A549 (cell line): ENCODE data around the gene SKOR1. TPM values are rescaled to one million over a fixed set of nuclear protein-coding genes. Genes with fewer than 3 reads are reported as not detected.

Source experiments
- ATAC-seq, 2 experiments: fragments of 200-7000 bp in 1 of 2; fragments of >200 bp in 1 of 2; cut with Nextera tagmentation in 1 of 2; cut with Tn5 transposase in 1 of 2; 3 replicates each; pipeline versions ENCODE4 v1.8.0 to v1.9.1; 2018 to 2020; ENCODE audit warnings: mild to moderate bottlenecking in 1 of 2, moderate library complexity in 1 of 2
- CTCF ChIA-PET: fragments of 300-600 bp; sonication (Branson Sonifier 250); formaldehyde crosslinking; extraction: SDS; loops from one replicate; lab custom pipeline; 2021; ENCODE audit warnings: antibody characterized with exemption, inconsistent platforms; lab: Yijun Ruan, JAX
- POLR2A ChIA-PET: fragments of 350-600 bp; formaldehyde crosslinking; extraction: SDS; loops from one replicate; lab custom pipeline; 2021; ENCODE audit warnings: antibody characterized with exemption, inconsistent platforms; lab: Yijun Ruan, JAX
- DNase-seq, 2 experiments: peaks; one replicate each; pipeline versions ENCODE4 v3.0.0 to v3.0.0-alpha.2; 2011 to 2016; ENCODE audit warnings: low read depth in 1 of 2, low spot score in 1 of 2
- FAIRE-seq: peaks from 2 replicates; lab custom pipeline; 2011; peaks lifted over from hg19 to GRCh38; lab: Jason Lieb, UNC
- H3K27ac ChIP-seq, 2 experiments: fragments of >200 bp; sonication (Bioruptor Twin); formaldehyde crosslinking; 3 replicates each; pipeline ENCODE4 v1.5.1; 2016 to 2017
- H3K4me1 ChIP-seq: fragments of >200 bp; sonication (Bioruptor Twin); formaldehyde crosslinking; 3 replicates; pipeline ENCODE4 v1.6.1; 2016
- H3K4me2 ChIP-seq: fragments of >200 bp; sonication (Bioruptor Twin); formaldehyde crosslinking; 3 replicates; pipeline ENCODE4 v1.6.1; 2016
- H3K4me3 ChIP-seq: fragments of >200 bp; sonication (Bioruptor Twin); formaldehyde crosslinking; 3 replicates; pipeline ENCODE4 v1.5.1; 2016
- H3K9me3 ChIP-seq: fragments of >200 bp; sonication (Bioruptor Twin); formaldehyde crosslinking; 3 replicates; pipeline ENCODE4 v1.6.1; 2016
- ATOH8 ChIP-seq: fragments of 250-450 bp; sonication (Bioruptor Pico); IDR thresholded peaks from 2 replicates; pipeline ENCODE4 v1.5.0; 2020; ENCODE audit warnings: low read depth, mild to moderate bottlenecking, moderate library complexity
- BCL3 ChIP-seq: fragments of >200 bp; sonication (Bioruptor Twin); formaldehyde crosslinking; IDR thresholded peaks from 3 replicates; pipeline ENCODE4 v1.6.1; 2016
- BHLHE40 ChIP-seq: IDR thresholded peaks from 2 replicates; pipeline ENCODE4 v1.6.1; 2012; ENCODE audit warnings: low read depth, low read length, inconsistent platforms
- CBX2 ChIP-seq: fragments of 200-600 bp; sonication (generic); IDR thresholded peaks from 2 replicates; pipeline ENCODE4 v1.6.1; 2016; ENCODE audit warnings: low read depth, mild to moderate bottlenecking, borderline replicate concordance
- CEBPB ChIP-seq, 2 experiments: fragments of >200 bp in 1 of 2; sonication (Bioruptor Twin) in 1 of 2; formaldehyde crosslinking in 1 of 2; IDR thresholded peaks; 2 replicates each; pipeline ENCODE4 v1.6.1; 2012 to 2016
- CHD2 ChIP-seq: fragments of 150-350 bp; IDR thresholded peaks from 2 replicates; pipeline ENCODE4 v1.6.1; 2014; ENCODE audit warnings: low read length; ENCODE audit not compliant: partially characterized antibody
- E2F6 ChIP-seq: IDR thresholded peaks from 2 replicates; pipeline ENCODE4 v1.6.1; 2012; ENCODE audit warnings: low read depth, borderline replicate concordance
- EP300 ChIP-seq, 2 experiments: fragments of >200 bp; sonication (Bioruptor Twin); formaldehyde crosslinking; IDR thresholded peaks; 2 replicates in 1 of 2; 3 replicates in 1 of 2; pipeline ENCODE4 v1.6.1; 2016 to 2017
- ESRRA ChIP-seq: fragments of 150-350 bp; IDR thresholded peaks from 2 replicates; pipeline ENCODE4 v1.6.1; 2014; ENCODE audit warnings: mild to moderate bottlenecking, low read length, borderline replicate concordance
- FOSB ChIP-seq: fragments of 250-450 bp; sonication (Bioruptor Pico); IDR thresholded peaks from 2 replicates; pipeline ENCODE4 v1.5.0; 2020; ENCODE audit warnings: mild to moderate bottlenecking, moderate library complexity
- HDAC2 ChIP-seq: fragments of 200-600 bp; sonication (generic); IDR thresholded peaks from 2 replicates; pipeline ENCODE4 v1.6.1; 2016
- HES2 ChIP-seq: fragments of >200 bp; sonication (Bioruptor Twin); formaldehyde crosslinking; IDR thresholded peaks from 2 replicates; pipeline ENCODE4 v1.6.1; 2016
- HOXA7 ChIP-seq: fragments of 250-450 bp; sonication (Bioruptor Pico); IDR thresholded peaks from 2 replicates; pipeline ENCODE4 v1.5.0; 2020; ENCODE audit warnings: mild to moderate bottlenecking, moderate library complexity
- KDM1A ChIP-seq: fragments of 200-600 bp; sonication (generic); IDR thresholded peaks from 2 replicates; pipeline ENCODE4 v1.6.1; 2016; ENCODE audit warnings: low read depth, mild to moderate bottlenecking
- MAFK ChIP-seq: fragments of 450-650 bp; IDR thresholded peaks from 2 replicates; pipeline ENCODE4 v1.6.1; 2014; ENCODE audit not compliant: partially characterized antibody
- MYC ChIP-seq: IDR thresholded peaks from 2 replicates; pipeline ENCODE4 v1.6.1; 2012; ENCODE audit warnings: mild to moderate bottlenecking, inconsistent platforms, low read length, improper control_type of control experiment, borderline replicate concordance
- NR3C1 ChIP-seq: fragments of >200 bp; sonication (Bioruptor Twin); formaldehyde crosslinking; IDR thresholded peaks from 3 replicates; pipeline ENCODE4 v1.6.1; 2017
- PHF8 ChIP-seq: fragments of 200-600 bp; sonication (generic); IDR thresholded peaks from 2 replicates; pipeline ENCODE4 v1.6.1; 2016; ENCODE audit warnings: low read depth, mild to moderate bottlenecking, antibody characterized with exemption, moderate library complexity, borderline replicate concordance
- RARB ChIP-seq: fragments of 250-450 bp; sonication (Bioruptor Pico); IDR thresholded peaks from 2 replicates; pipeline ENCODE4 v1.8.0; 2021; ENCODE audit warnings: mild to moderate bottlenecking, moderate library complexity
- ZC3H11A ChIP-seq: fragments of 450-650 bp; IDR thresholded peaks from 2 replicates; pipeline ENCODE4 v1.6.1; 2014; ENCODE audit warnings: antibody characterized with exemption, mild to moderate bottlenecking
- ZSCAN20 ChIP-seq: fragments of 250-450 bp; sonication (Bioruptor Pico); IDR thresholded peaks from 2 replicates; pipeline ENCODE4 v1.8.0; 2022; ENCODE audit warnings: mild to moderate bottlenecking, moderate library complexity
- WGBS: methylation state at CpG from one replicate; pipeline ENCODE4 v1.1.6; 2017; ENCODE audit errors: missing lambda C conversion rate; 5-methylcytosine and 5-hydroxymethylcytosine counted together
- polyA plus RNA-seq, 4 experiments: library from polyadenylated mRNA; depleted of rRNA in 3 of 4; stranded (reverse); fragments of >200 nt; fragmentation: RNase III in 1 of 4; extraction: RNeasy Plus Mini Kit Qiagen cat#74134 plus additional on column Dnase treatment in 1 of 4; gene quantifications; 2 replicates in 3 of 4; 3 replicates in 1 of 4; pipeline ENCODE4 v1.2.3, GENCODE V29; 2011 to 2017

Gene SKOR1
- polyA plus RNA-seq, 2 of the 4 experiments (the other 2 are of a cell fraction): 0.03 to 0.05 TPM

GRCh38 chr15:67863442-67863987 lies 38.2 kb downstream of the SKOR1 start (continued):
- no peak for TF ChIP-seq NR3C1
- no peak for TF ChIP-seq BHLHE40
- TF ChIP-seq FOSB: no peak
- peak; percentile 42; the same call in 1 of the 2 replicates for TF ChIP-seq MYC
- no peak for TF ChIP-seq CHD2

GRCh38 chr15:67865331-67865730 lies 40.0 kb downstream of the SKOR1 start:
- POLR2A ChIA-PET: no interaction called here

GRCh38 chr15:67865766-67866165 lies 40.5 kb downstream of the SKOR1 start:
- ATAC-seq: no peak
- WGBS: 90% methylated on average over 4 of the region's 4 CpGs
- no peak for FAIRE-seq
- ChIA-PET POLR2A (no interaction called here), CTCF (interaction anchor here (0.6 to 5.8 kb wide), 5 partner anchors 22 to 316 kb away, joined by 3 to 206 read pairs (median 4); no protein-coding TSS in a partner anchor)
- H3K4me3 ChIP-seq: no peak overlapping the region
- peaks cover 10% of the 10 kb centered on the region; the same call in 2 of the 3 replicates for H3K4me1 ChIP-seq
- H3K9me3 ChIP-seq: 0 out of 3 replicates have a peak, but pooled peaks cover 6% of the 10 kb centered on the region
- DNase-seq: no peak
- peak overlapping the region in 1 of 2 experiments; percentile 16; a peak in 1 of 6 replicates for H3K27ac ChIP-seq
- no peak overlapping the region for H3K4me2 ChIP-seq
- TF ChIP-seq MAFK (peak; percentile 29), ATOH8 (CRISPR knock-in tag) (no peak), EP300 (IDR thresholded peaks at IDR 0.05) (no peak), HES2 (no peak)

More at GRCh38 chr15:67865331-67865730, 40.0 kb downstream of the SKOR1 start:
- H3K4me3 ChIP-seq: no peak overlapping the region
- CTCF ChIA-PET: interaction anchor here (0.6 to 5.8 kb wide), 3 partner anchors 183 to 317 kb away, joined by 3 to 206 read pairs (median 77); no protein-coding TSS in a partner anchor
- TF ChIP-seq HOXA7 (CRISPR knock-in tag) (no peak), KDM1A (no peak)
- H3K4me1 ChIP-seq: peaks cover 10% of the 10 kb centered on the region; the same call in 2 of the 3 replicates
- 0 out of 3 replicates have a peak, but pooled peaks cover 6% of the 10 kb centered on the region for H3K9me3 ChIP-seq
- DNase-seq (no peak), ATAC-seq (no peak), FAIRE-seq (no peak)
- no peak overlapping the region for H3K4me2 ChIP-seq
- H3K27ac ChIP-seq: peak overlapping the region in 1 of 2 experiments; percentile 35; a peak in 1 of 6 replicates
- WGBS: 76% methylated on average over 3 of the region's 3 CpGs

GRCh38 chr15:67869701-67870100 lies 44.4 kb downstream of the SKOR1 start:
- Histone ChIP-seq H3K4me2 (no peak overlapping the region), H3K9me3 (0 out of 3 replicates have a peak, but pooled peaks cover 8% of the 10 kb centered on the region), H3K4me1 (0 out of 3 replicates have a peak, but pooled peaks cover 3% of the 10 kb centered on the region), H3K4me3 (no peak overlapping the region), H3K27ac (no peak overlapping the region)
- POLR2A ChIA-PET: no interaction called here
- CTCF ChIA-PET: no interaction called here
- TF ChIP-seq MYC (no peak), ESRRA (no peak), CBX2 (no peak), BCL3 (no peak), ZC3H11A (no peak)
- FAIRE-seq (no peak), ATAC-seq (no peak), DNase-seq (no peak)
- WGBS: 56% methylated on average over 3 of the region's 3 CpGs

- Histone ChIP-seq H3K4me1 (no peaks in the 10 kb centered on the region), H3K9me3 (0 out of 3 replicates have a peak, but pooled peaks cover 8% of the 10 kb centered on the region), H3K4me3 (no peak overlapping the region)
- no peak for FAIRE-seq
- POLR2A ChIA-PET: no interaction called here
- no peak for TF ChIP-seq KDM1A
- TF ChIP-seq ZSCAN20 (CRISPR knock-in tag): no peak
- no peak for TF ChIP-seq CEBPB (IDR thresholded peaks at IDR 0.05)
- no peak for TF ChIP-seq ESRRA
- no peak for TF ChIP-seq HDAC2
- TF ChIP-seq E2F6: no peak
- no peak for TF ChIP-seq PHF8
- TF ChIP-seq RARB: no peak
- TF ChIP-seq HES2: no peak
- TF ChIP-seq, all 56 proteins: peak for 0
- DNase-seq (no peak), ATAC-seq (no peak)
- Histone ChIP-seq H3K27ac (no peak overlapping the region), H3K4me2 (no peak overlapping the region)
- CTCF ChIA-PET: no interaction called here
Measured at GRCh38 chr15:67870868-67871408, 45.6 kb downstream of the SKOR1 start.
